GM21528 (cell line): ENCODE measurements around the gene PRPF6.
A peak's percentile ranks its signal among the peaks of the same experiment; 100 is the strongest.

Experiments
- ATAC-seq: cut with Tn5 transposase; IDR thresholded peaks from one replicate; pipeline ENCODE4 v1.9.1; 2021; ENCODE audit warnings: mild to moderate bottlenecking, moderate library complexity; ENCODE audit not compliant: unreplicated experiment, low FRiP score

The PRPF6 gene

DNA sequence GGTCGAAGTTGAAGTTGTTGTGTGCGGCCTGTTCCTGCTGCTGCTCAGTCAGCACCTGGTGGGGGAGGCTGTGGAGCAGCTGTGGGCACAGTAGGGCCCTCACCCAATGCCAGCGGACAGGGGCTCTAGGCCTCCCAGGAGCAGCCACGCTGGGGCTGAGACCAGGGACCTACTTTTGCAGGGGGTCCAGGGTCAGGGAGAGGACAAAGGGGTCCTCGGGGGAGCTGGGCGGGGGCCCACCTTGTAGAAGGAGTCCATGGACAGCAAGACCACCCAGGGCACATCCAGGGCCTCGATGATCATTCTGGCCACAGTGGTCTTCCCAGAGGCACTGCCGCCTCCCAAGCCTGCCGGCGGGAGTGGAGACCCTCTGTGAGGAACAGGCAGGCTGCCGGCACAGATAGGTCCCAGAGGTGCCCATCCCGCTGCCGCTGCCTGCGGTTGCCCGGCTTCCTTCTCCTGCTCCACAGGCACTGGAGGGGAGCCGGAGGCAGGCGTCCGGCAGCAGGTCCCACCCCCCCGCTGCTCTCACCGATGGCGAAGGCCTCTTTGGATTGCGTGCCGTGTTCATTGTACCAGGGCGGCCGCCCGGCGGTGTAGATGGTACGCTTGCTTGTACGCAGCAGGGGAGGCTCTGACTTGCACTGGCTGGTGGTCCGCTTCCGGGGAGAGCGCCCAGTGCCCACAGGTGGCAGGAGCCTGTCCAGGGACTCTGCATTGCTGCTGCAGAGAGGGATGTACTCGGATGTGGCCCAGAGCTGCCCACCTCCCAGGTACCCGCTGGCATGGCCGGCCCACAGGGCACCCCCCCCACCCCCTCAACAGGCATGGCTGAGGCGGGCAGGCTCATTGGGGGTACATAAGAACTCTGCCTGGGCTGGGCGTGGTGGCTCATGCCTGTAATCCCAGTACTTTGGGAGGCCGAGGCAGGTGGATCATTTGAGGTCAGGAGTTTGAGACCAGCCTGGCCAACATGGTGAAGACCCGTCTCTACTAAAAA, 34.7 kb upstream of the PRPF6 start:
- ATAC-seq: no peak

DNA sequence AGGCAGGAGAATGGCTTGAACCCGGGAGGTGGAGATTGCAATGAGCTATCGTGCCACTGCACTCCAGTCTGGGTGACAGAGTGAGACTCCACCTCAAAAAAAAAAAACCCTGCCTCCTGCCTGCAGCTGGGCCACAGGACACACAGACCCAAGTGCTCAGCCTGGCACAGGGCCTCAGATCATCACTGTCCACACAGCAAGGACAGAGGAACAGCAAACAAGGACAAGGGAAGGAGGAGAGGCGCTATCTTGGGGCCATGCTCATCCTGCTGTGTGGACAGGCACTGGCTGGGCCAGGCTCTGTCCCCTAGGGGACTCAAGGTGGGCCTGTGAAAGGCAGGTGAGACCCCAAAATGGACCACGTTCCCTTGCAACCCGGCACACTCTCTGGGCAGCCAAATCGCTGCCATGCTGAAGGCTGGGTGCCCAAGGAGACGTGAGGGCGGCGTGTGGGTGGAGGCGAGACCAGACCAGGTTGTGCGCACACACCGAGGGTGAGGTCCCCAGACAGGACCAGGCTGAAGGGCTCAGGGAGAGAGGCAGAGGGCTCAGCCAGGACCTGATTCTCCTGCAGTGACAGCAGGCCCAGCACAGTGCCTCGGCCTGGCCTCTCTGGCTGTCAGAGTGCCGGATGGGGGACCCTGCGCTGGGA, 33.8 kb upstream of the PRPF6 start:
- ATAC-seq: no peak

DNA sequence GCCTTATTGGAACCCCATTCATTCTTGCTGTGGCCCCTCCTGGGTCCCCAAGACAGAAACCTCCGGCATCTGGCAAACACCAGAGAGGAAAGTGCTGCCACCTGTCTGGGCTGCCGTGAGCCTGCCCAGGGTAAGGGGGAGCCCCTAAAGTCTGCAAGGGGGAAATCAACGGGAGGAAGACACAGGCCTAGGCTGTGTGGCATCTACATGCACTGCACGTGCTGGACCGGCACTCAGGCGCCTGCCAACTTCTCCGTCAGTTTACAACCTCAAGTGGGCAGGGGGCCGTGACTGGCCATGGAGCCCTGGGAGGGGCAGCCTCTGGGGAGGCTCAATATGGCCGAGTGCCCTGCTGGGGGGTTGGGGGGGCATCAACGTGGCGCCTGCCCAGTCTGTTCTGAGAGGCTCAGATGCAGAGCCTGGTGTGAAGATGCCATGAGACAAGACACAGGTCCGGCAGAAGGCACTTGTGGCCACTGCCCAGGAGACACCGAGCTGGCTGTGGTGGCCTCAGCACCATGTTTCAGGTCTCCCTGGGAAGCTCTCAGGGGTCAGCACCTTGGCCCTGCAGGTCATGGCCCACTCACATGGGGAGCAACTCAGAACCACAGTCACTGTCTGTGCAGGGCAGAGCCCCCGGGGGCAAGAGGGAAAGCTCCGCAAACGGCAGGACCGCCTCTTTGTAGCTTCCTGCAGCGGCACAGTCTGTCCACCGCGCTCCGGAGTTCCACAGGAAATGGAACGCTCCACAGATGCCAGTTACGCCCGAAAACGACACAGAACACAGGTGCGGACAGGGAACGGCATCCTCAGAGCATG, 33.1 kb upstream of the PRPF6 start:
- no peak for ATAC-seq

DNA sequence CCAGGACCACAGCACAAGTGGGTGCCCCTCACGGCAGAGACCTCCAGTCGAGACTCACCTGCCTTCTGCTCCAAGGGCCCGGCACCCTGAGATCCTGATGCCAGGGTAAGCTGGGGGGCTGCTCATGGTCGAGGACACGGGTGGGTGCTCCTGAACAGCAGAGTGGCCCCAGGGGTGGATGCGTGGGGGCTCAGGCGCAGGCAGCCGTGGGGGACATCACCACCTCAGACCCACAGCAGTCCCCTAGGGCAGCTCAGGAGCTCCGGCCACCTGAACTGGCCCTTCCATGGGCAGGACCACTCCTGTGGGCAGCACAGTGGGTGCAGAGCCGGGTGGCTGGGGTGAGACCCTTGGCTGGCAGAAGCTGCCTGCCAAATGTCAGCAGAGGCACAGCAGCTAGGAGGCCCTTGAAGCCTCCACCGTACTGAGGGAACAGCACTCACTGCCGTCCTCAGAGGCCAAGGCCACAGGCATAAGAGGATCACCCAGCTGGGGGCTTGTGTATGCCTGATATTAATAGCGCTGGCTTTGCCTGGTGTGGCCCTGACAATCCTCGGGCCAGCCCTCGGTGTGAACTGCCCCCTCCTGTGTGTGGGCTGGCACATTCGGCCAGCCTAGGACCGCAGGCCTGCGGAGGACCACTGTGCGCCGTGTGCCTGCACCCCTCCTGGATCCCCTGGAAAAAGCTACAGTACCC, 30.1 kb upstream of the PRPF6 start:
- ATAC-seq: no peak

DNA sequence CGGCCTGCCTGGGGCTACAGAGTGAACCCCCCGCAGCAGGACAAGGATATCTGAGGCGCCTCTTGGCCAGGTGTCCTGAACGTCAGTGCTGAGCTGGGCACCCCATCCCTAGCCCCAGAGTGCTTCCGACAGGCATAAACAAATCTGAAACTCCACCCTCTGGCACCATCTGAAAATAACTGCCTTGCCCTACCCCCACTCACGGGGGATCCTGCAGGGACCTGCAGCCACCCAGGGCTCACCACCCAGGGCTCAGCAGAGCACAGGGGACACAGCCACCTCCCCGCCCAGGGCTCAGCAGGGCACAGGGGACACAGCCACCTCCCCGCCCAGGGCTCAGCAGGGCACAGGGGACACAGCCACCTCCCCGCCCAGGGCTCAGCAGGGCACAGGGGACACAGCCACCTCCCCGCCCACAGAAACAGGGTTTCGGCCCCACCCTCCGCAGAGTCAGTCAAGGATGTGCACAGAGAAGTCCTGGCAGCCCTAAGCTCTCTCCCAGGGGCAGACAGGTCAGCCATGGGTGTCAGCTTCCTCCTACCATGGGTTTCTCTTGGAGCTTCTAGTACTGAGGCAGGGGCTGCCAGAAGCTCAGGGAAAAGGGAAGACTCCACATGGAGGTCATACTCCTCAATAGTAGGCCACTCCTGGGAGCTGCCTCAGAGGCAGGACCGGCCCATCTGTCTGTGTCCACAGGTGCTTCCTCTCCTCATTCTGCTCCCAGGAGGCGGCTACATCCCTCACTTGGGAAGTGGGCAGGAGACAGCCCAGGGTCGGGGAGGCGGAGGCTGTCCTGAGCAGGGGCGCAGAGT, 29.3 kb upstream of the PRPF6 start:
- ATAC-seq: no peak

DNA sequence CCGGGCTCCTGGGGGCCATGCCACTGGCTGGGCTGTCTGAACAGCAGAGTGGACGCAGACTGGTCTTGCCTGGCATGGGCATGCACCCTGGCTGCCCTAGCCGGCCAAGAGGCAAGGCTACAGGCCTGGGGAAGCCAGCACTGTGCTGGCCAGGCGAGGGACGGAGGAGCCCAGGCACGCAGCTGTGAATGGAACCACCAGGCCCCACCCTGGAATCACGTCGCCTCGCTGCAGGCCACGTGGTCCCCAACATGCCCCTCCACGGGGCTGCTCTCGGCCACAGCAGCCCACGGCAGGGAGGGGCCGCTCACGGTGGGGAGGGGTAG, 28.8 kb upstream of the PRPF6 start:
- ATAC-seq: no peak

DNA sequence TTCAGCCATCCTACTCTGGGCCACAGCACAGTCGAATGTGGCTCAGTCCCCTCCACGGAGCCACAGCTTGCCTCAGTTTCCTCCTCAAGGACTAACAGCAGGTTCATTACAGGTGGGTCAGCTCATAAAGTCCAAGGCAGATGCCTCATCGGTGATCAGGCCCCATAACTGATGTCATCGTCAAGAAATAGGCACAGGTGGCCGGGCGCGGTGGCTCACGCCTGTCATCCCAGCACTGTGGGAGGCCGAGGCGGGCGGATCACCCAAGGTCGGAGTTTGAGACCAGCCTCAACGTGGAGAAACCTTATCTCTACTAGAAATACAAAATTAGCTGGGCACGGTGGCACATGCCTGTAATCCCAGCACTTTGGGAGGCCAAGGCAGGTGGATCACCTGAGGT, 28.2 kb upstream of the PRPF6 start:
- no peak for ATAC-seq

DNA sequence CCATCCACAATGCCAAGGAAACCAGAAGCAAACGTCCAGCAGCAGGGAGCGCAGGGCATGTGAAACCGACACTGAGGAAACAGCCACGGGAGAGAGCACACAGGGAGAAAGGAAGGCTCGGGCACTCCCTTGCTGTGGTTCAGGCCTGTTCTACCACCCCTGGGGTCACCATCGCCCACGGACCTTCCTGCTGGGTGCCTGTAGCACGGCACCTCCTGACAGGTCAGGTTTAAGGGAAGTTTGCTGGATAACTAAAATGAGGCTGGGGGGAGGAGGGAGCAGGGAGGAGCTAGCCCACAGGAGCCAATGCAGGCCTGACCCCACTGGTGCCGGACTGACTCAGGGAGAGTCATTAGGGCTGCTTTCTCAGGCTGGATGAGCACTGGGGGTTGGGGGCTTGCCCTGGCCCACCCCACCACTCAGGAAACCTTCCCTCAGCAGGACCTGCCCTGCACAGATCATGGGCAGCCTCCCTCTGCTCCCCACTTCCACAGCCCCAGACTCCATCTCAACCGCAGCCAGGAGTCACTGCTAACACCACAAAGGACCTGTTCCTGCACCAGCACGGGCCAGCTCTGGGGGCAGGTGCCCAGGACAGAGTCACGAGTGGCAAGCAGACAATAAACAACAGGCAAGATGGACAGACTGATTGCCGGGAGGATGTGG, 27.0 kb upstream of the PRPF6 start:
- no peak for ATAC-seq

DNA sequence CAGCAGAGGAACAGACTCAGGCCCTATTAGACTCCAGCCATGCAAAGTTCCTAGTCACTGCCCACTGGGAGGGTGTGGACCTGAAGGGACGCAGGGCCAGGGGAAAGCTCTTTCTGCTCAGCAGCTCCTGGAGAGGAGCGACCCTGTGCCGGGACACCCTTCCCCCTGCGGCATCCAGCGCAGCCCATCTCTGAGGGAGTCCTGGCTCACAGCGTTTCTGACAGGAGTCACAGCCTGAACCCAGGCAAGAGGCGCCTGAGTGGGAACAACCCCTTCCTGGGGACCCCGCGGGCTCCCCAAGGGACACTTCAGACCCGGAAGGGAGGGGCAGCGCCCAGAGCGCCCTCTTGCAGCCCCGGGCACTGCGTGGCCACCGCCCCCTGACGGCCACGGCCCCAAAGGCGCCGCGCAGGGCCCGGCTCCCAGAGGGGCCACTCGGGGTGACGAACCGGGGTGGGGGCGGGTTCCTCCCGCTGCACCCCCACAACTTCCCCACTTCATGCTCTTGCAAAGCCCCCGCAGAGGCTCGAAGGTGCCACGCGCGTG, 25.6 kb upstream of the PRPF6 start:
- ATAC-seq: peak; percentile 2

DNA sequence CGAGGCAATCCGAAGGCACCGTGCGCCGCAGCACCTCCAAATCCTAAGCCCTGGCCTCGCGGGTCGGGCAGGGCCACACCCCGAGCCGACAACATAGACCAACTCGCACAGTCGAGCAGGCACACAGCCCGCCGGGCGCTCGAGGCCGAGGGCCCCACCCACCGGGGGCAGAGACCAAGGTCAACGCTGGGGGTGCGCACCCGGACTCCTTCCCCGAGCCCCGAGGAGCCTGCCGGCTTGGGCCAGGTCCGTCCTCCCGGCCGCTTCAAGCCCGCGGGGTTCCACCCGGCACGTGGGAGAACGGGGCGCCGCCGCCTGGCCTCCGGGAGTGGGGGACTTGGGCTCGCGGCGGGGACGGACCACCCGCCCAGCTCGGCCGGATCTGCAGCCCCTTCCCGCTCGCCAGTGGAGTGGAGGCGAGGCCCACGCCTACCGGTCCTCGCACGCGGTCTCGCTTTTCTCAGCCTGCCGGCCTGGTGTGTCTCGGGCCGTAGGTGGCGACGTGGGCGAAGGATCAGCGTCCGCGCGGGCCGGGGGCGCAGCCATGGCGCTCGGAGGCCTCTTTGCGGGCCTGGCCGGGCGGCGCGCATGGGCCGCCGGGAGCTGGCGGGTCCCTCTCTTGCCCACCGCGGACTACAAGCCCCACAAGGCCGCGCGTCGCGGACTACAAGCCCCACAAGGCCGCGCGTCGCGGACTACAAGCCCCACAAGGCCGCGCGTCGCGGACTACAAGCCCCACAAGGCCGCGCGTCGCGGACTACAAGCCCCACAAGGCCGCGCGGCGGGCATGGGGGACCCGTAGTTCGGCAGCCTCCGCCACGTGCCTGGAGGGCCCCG, 24.9 kb upstream of the PRPF6 start, which contains the start of gene UCKL1:
Gene UCKL1, minus strand, starts transcription at position 590 of the 837 bp plus-strand sequence. Its CDS starts 44 bp downstream, at position 546.
- peak; percentile 59 for ATAC-seq

DNA sequence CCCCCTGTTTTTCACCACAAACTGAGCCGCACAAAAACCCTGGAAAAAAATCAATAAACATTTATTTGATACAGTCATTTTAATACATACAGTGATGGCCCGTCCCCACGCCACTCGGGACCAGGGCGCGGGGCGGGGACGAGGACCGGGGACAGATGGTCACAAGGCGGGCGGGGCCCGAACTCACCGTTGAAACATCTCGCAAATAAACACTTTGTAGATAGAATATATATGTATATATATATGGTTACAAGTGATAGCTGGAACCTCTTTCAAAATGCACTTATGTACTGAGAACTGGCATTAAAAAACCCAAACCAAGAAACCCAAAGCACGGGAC, 24.3 kb upstream of the PRPF6 start:
- ATAC-seq: peak; percentile 10

DNA sequence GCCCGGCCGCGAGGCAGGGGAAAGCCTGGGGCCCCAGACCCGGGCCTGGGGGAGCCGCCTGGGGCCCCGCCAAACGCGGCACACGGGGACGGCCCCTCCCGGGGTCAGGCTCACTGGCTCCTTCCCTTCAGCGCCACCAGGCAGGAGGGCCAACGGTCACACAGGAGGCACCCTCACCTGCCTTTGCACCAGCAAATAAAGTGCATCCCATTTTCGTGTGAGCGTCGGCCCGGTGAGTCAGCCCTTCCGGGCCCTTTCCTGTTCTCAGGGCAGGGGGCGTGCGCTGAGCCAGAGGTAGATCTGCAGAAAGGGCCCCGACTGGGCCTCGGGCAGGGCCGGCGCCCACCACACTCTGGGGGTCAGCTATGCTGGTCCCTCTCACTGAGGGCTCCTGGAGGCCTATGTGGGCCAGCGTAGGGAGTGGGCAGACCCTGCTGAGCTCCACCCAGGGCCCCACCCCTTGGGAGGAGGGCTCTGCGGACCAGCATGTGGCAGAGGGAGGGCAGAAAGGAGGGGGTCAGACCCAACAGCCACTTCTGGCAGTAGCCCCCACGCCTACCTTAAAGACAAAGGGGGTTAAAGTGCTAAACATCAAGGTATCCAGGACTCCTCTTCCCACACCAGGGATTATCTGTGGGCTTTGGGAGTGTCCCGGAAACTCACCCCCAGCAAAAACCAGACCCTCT, 23.8 kb upstream of the PRPF6 start:
- ATAC-seq: peak; percentile 17

DNA sequence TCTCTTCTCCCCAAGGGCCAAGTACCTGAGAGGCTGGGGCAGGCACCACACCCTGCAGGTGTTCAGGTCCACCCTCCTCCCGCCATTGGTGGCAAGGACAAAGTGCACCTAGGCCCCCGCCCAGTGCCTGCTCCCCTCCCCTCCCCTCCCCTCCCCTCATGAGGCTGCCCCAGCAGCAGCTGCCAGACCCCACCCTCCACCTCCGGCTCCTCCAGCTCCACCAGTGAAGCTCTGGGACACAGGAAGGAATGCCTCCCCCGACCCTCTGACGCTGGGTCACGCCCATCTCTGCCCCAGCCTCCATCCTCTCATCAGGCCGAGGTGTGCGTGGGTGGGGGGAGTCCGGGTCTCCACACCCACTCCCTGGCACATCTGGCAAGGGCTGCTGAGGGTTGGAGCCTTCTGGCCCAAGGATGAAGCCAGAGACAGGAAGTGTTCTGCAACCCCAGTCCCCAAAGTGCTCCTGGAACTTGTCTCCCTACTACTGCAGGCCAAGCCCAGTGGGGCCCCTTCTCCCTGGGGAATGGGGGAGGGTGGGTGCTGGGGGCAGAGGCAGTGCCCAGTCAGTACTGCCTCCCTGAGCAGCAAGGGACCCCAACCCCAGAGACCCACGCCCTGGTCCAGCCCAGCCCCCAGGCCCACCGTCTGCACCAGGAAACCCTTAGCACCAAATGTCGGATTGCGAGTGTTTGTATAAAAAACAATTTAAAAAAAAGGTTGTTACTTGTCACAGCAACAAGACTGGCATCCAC, 23.1 kb upstream of the PRPF6 start:
- no peak for ATAC-seq

DNA sequence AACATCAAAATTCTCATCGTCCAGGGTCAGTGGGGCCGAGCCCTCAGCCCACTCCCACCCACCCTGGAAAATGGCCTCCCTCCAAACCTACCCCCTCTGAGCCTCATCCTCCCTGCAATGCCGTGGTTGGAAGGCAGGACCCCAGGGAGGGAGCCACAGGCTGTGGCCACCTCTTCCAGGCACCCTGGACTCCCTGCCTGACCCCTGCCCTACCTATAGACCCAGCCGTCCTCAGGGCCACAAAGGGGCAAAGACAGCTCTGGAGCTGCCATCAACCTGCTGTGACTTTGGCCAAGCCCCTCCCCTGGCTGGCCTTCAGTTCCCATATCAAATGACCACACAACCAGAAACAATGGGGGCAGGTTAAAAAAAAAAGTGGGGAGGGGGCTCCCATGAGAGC, 22.5 kb upstream of the PRPF6 start:
- no peak for ATAC-seq

DNA sequence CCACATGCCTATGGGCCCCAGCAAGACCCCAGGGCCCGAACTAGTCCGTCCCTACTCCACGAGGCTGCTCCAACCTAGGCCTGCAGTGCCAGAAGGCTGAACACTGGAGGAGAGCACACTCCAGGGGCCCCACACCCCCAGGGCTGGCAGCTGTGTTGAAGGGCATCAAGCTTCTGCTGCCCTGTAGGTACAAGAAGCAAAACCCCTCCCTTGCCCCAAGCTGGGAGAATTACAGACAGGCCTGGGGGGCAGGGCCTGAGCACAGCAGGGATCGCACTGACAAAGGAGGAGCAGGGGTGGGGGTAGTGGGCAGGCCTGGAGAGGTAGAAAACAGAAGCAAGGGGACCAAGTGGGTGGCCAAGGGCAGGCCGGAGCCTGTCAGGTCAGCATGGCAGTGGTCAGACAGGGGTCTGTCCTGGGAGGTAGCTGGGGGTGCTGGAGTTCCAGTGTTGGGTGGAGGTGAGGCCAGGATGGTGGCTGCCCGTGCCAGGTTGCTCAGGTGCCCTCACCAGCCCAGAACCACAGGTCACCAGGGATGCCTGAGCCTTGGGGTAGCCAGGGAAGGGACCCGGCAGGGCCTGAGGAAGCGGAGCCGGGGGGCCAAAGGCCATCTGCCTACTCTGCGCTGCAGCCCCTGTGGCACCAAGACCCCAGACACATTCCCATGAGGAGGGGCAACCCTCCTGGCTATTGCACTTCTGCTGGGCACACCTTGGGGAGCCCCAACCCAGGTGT, 21.8 kb upstream of the PRPF6 start:
- ATAC-seq: no peak

DNA sequence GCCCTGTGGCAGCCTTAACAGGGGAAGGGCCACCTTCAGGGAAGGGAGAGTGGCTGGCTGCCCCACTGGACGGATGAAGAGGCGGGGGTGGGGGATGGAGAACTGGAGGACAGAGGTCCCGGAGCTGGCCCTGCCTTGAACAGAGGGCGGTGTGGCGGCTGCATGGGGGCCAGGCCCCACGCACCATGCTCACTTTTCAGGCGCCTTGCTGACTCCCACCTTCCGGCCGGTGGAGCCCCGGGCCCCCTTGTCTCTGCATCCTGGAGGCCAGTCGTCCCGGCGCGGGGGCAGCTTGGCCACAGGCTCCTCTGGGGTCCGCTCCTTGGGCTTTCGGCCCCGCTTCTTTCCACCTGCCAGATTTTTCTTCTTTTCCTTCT, 21.2 kb upstream of the PRPF6 start:
- ATAC-seq: no peak
